C4-2B (cell line): ENCODE results near the gene SCMH1.
"Not testable (repeated sequence)": the region's sequence is repeated elsewhere in the genome, so short reads cannot be mapped to it uniquely, and the experiment has no call there.

ENCODE experiments used
- H3K27ac ChIP-seq: fragments of 450-650 bp; 2 replicates; pipeline ENCODE4 v1.5.1; 2017
- CTCF ChIP-seq: fragments of 450-650 bp; conservative IDR thresholded peaks from 2 replicates; pipeline ENCODE4 v1.5.1; 2017; ENCODE audit warnings: mild to moderate bottlenecking
- ZFX ChIP-seq: fragments of 450-650 bp; IDR thresholded peaks from 2 replicates; pipeline ENCODE4 v1.6.1; 2017

The SCMH1 gene

DNA sequence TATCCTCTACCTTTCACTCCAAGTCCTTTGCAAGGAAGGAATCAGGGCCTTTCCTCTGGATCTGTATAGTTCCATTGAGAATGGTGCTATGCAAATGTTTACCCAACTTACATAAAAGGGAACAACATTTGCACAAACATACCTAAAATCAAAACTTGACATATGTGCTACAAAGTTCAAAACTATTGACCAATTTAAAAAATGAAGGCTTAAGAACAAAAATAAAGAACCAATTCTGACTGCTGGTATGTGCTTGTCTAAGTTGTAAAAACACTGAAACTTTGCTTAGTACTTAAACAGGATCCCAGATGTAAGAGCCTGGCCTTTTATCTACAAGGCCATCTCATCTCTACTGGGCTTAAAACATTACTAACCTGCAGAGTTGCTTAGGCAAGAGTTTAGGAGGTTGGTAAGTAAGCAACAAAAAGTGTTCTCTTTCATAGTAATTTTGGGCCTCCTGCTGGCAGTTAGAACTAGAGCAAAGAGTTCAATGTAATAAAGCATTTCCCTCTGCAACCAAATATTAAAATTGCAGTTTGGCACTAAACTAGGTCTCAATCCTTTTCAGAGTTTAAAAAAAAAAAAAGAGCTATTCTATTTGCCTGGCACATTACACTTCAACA is 2.0 kb downstream of the SCMH1 start:
- H3K27ac ChIP-seq = peak overlapping the region; percentile 68

GRCh38 chr1:41238311-41238988 is 3.7 kb downstream of the SCMH1 start:
- peak overlapping the region; percentile 31; the same call in 1 of the 2 replicates for H3K27ac ChIP-seq
- TF ChIP-seq CTCF (no peak), ZFX (no peak)

More for the DNA sequence above, 2.0 kb downstream of the SCMH1 start:
- TF ChIP-seq CTCF (peak; percentile 62), ZFX (no peak)

DNA sequence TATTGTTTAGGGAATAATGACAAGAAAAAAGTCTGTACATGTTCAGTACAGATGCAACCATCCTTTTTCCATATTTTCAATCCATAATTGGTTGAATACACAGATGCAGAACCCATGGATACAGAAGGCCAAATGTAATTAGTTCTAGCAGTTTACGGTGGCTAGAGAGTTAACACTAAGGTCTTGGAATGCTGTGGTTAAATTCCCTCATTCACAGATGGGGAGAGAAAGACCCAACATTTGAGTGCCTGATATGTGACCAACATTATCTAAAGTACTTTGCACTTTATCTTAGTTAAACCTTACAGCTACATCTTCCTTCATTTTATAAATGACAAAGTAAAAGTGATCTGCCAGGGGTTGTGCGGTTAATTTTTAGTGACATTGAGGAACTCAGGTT is 5.3 kb downstream of the SCMH1 start:
- no peak for TF ChIP-seq CTCF
- TF ChIP-seq ZFX = no peak
- H3K27ac ChIP-seq = no peak overlapping the region

DNA sequence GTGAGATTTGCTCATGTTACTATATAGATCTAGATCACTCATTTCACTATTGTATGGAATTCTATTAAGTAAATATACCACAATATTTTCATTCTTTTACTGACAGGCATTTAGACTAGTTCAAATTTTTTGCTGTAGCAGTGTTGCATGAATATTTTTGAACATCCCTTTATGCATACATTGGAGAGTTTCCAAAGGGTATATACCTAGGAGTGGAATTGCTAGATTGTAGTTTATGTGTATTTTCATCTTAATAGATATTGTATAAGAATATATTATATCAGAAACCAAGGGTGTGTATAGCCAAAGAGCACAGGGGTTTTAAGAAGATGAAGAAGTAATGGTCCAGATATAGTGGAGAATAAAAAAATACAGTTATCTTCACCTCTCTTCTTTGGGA is 6.2 kb downstream of the SCMH1 start:
- TF ChIP-seq CTCF = no peak
- H3K27ac ChIP-seq = no peak overlapping the region

- H3K27ac ChIP-seq = no peak overlapping the region
- no peak for TF ChIP-seq CTCF
- TF ChIP-seq ZFX = no peak
Measured at GRCh38 chr1:41233708-41234107, 8.4 kb downstream of the SCMH1 start.

DNA sequence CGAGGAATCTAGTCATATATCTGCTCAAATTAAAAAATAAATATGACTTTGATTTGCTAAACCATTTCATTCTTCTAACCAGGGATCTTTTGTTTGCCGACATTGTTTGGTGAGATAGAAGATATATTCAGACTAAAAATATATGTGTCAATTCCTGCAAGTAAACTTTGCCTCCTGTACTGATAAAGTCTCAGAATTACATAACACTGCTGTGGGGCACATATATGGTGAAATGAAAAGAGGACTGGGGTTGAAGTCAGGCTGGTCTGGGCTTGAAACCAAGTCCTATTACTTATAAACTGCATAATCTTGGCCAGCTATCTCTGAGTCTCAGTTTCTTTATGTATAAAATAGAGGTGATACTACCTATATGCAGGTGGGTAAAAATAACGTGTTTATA is 9.8 kb downstream of the SCMH1 start:
- TF ChIP-seq ZFX (no peak), CTCF (no peak)
- H3K27ac ChIP-seq = no peak overlapping the region

- TF ChIP-seq CTCF (no peak), ZFX (no peak)
- H3K27ac ChIP-seq = no peak overlapping the region
Measured at GRCh38 chr1:41230656-41231055, 11.4 kb downstream of the SCMH1 start.

DNA sequence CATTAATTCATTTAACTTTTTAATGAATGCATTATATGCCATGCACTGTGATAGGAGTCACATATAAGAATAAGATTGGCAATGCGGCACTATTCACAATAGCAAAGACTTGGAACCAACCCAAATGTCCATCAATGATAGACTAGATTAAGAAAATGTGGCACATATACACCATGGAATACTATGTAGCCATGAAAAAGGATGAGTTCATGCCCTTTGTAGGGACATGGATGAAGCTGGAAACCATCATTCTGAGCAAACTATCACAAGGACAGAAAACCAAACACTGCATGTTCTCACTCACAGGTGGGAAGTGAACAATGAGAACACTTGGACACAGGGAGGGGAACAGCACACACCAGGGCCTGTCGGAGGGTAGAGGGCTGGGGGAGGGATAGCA is 12.9 kb downstream of the SCMH1 start:
- not testable (repeated sequence) for H3K27ac ChIP-seq
